Stimulated activated CD8-positive, alpha-beta memory T cell treated with anti-CD3 and anti-CD28 coated beads, Interleukin-7, amount 100 ng/mL, for 48 hours (primary cell): ENCODE data around the gene NMNAT3.

ENCODE experiments used
- DNase-seq, 2 donors: peaks; one replicate each; pipeline ENCODE4 v3.0.0-alpha.2; 2020; ENCODE audit warnings: low read depth in 1 of 2; ENCODE audit errors: extremely low read depth in 1 of 2

The NMNAT3 gene

GRCh38 chr3:139524841-139525636 lies 152.7 kb downstream of the NMNAT3 start:
- no peak for DNase-seq

GRCh38 chr3:139523718-139524117 lies 154.1 kb downstream of the NMNAT3 start:
- DNase-seq, result no peak

GRCh38 chr3:139523166-139523565 lies 154.6 kb downstream of the NMNAT3 start:
- DNase-seq, result no peak

- no peak for DNase-seq
Observed at GRCh38 chr3:139522421-139522820, 155.4 kb downstream of the NMNAT3 start.

GRCh38 chr3:139521816-139522215 lies 156.0 kb downstream of the NMNAT3 start:
- no peak for DNase-seq

GRCh38 chr3:139521144-139521543 lies 156.6 kb downstream of the NMNAT3 start:
- no peak for DNase-seq

GRCh38 chr3:139519998-139520737 lies 157.6 kb downstream of the NMNAT3 start:
- DNase-seq, result no peak

GRCh38 chr3:139518926-139519842 lies 158.6 kb downstream of the NMNAT3 start:
- DNase-seq, result no peak

GRCh38 chr3:139518306-139518705 lies 159.5 kb downstream of the NMNAT3 start:
- DNase-seq, result no peak

- no peak for DNase-seq
Observed at GRCh38 chr3:139517321-139518065, 160.3 kb downstream of the NMNAT3 start.

- no peak for DNase-seq
Observed at GRCh38 chr3:139514741-139515140, 163.0 kb downstream of the NMNAT3 start.
